HEK293 (cell line): ENCODE data around the gene CATSPERD.

ENCODE experiments used
- CTCF ChIA-PET: fragments of 350-600 bp; formaldehyde crosslinking; extraction: SDS; loops from one replicate; lab custom pipeline; 2021; ENCODE audit warnings: antibody characterized with exemption; lab: Yijun Ruan, JAX
- POLR2A ChIA-PET: fragments of 300-600 bp; formaldehyde crosslinking; extraction: SDS; loops from one replicate; lab custom pipeline; 2020; ENCODE audit warnings: antibody characterized with exemption, inconsistent platforms; lab: Yijun Ruan, JAX
- H3K27ac ChIP-seq: fragments of 200-500 bp; sonication (Bioruptor generic); 2 replicates; pipeline ENCODE4 v1.5.1; 2014; ENCODE audit warnings: low read depth, low read length, control low read depth, inconsistent platforms; ENCODE audit errors: extremely low read depth
- H3K36me3 ChIP-seq, 2 experiments: fragments of 200-500 bp in 1 of 2; sonication (Bioruptor generic) in 1 of 2; 1 replicate in 1 of 2; 2 replicates in 1 of 2; pipeline ENCODE4 v1.5.1; 2014 to 2017; ENCODE audit warnings: inconsistent platforms in 2 of 2, low read length in 2 of 2; ENCODE audit not compliant: control insufficient read depth in 2 of 2, insufficient read depth in 1 of 2
- H3K4me1 ChIP-seq: fragments of 200-500 bp; sonication (Bioruptor generic); 2 replicates; pipeline ENCODE4 v1.5.1; 2014; ENCODE audit warnings: mild to moderate bottlenecking, low read length, inconsistent platforms; ENCODE audit not compliant: control insufficient read depth, insufficient read depth
- H3K4me3 ChIP-seq: 2 replicates; pipeline ENCODE4 v1.5.1; 2011; ENCODE audit warnings: low read depth, mild to moderate bottlenecking, control low read depth, low read length, moderate library complexity
- H3K9me3 ChIP-seq: fragments of 200-500 bp; sonication (Bioruptor generic); 2 replicates; pipeline ENCODE4 v1.5.1; 2014; ENCODE audit warnings: low read depth, low read length, inconsistent platforms; ENCODE audit not compliant: control insufficient read depth, insufficient read depth
- KLF16 ChIP-seq: fragments of 450-650 bp; formaldehyde crosslinking; IDR thresholded peaks from 2 replicates; pipeline ENCODE4 v1.5.1; 2017; ENCODE audit warnings: missing biosample characterization, missing genetic modification characterization
- SP3 ChIP-seq: fragments of 450-650 bp; formaldehyde crosslinking; IDR thresholded peaks from 2 replicates; pipeline ENCODE4 v1.5.1; 2016; ENCODE audit warnings: missing biosample characterization, missing genetic modification characterization
- ZFP3 ChIP-seq: fragments of 450-650 bp; formaldehyde crosslinking; IDR thresholded peaks from 2 replicates; pipeline ENCODE4 v1.5.1; 2016; ENCODE audit warnings: low read depth, missing biosample characterization, missing genetic modification characterization
- ZNF140 ChIP-seq: fragments of 450-650 bp; formaldehyde crosslinking; IDR thresholded peaks from 2 replicates; pipeline ENCODE4 v1.5.1; 2016; ENCODE audit warnings: missing biosample characterization, missing genetic modification characterization
- ZNF324 ChIP-seq: fragments of 450-650 bp; formaldehyde crosslinking; IDR thresholded peaks from 2 replicates; pipeline ENCODE4 v1.5.1; 2016; ENCODE audit warnings: missing biosample characterization, missing genetic modification characterization
- ZNF341 ChIP-seq: fragments of 450-650 bp; formaldehyde crosslinking; IDR thresholded peaks from 2 replicates; pipeline ENCODE4; 2016; ENCODE audit warnings: low read depth, missing biosample characterization, missing genetic modification characterization
- ZNF501 ChIP-seq: fragments of 450-650 bp; formaldehyde crosslinking; IDR thresholded peaks from 2 replicates; pipeline ENCODE4 v1.5.1; 2016; ENCODE audit warnings: missing biosample characterization, missing genetic modification characterization
- ZNF530 ChIP-seq: fragments of 450-650 bp; formaldehyde crosslinking; IDR thresholded peaks from 2 replicates; pipeline ENCODE4 v1.5.1; 2016; ENCODE audit warnings: low read depth, missing biosample characterization, missing genetic modification characterization
- ZNF555 ChIP-seq: fragments of 450-650 bp; formaldehyde crosslinking; conservative IDR thresholded peaks from 2 replicates; pipeline ENCODE4 v1.5.1; 2017; ENCODE audit warnings: missing biosample characterization, mild to moderate bottlenecking, missing genetic modification characterization, inconsistent platforms
- ZNF626 ChIP-seq: fragments of 450-650 bp; sonication (Bioruptor Pico); formaldehyde crosslinking; IDR thresholded peaks from 2 replicates; pipeline ENCODE4 v1.5.1; 2018; ENCODE audit warnings: missing biosample characterization, missing genetic modification characterization, inconsistent platforms
- ZNF654 ChIP-seq: fragments of 450-650 bp; formaldehyde crosslinking; IDR thresholded peaks from 2 replicates; pipeline ENCODE4 v1.5.1; 2016; ENCODE audit warnings: low read depth, missing biosample characterization, missing genetic modification characterization
- ZNF843 ChIP-seq: fragments of 450-650 bp; formaldehyde crosslinking; IDR thresholded peaks from 2 replicates; pipeline ENCODE4 v1.5.1; 2016; ENCODE audit warnings: missing biosample characterization, missing genetic modification characterization
- TF ChIP-seq, protein P1 (sequence below): fragments of 450-650 bp; formaldehyde crosslinking; IDR thresholded peaks from 2 replicates; pipeline ENCODE4 v1.5.1; 2016; ENCODE audit warnings: missing biosample characterization, missing genetic modification characterization
- TF ChIP-seq, protein P2 (sequence below): fragments of 450-650 bp; formaldehyde crosslinking; IDR thresholded peaks from 2 replicates; pipeline ENCODE4 v1.5.1; 2016; ENCODE audit warnings: missing biosample characterization, missing genetic modification characterization
- TF ChIP-seq, protein P3 (sequence below): fragments of 450-650 bp; formaldehyde crosslinking; IDR thresholded peaks from 2 replicates; pipeline ENCODE4 v1.5.1; 2016; ENCODE audit warnings: missing biosample characterization, missing genetic modification characterization
- TF ChIP-seq, protein P4 (sequence below): fragments of 450-650 bp; formaldehyde crosslinking; IDR thresholded peaks from 2 replicates; pipeline ENCODE4 v1.5.1; 2016; ENCODE audit warnings: missing biosample characterization, missing genetic modification characterization
- TF ChIP-seq, protein P5 (sequence below): fragments of 450-650 bp; formaldehyde crosslinking; conservative IDR thresholded peaks from 2 replicates; pipeline ENCODE4 v1.5.1; 2016; ENCODE audit warnings: low read depth, missing biosample characterization, missing genetic modification characterization

The CATSPERD gene

DNA sequence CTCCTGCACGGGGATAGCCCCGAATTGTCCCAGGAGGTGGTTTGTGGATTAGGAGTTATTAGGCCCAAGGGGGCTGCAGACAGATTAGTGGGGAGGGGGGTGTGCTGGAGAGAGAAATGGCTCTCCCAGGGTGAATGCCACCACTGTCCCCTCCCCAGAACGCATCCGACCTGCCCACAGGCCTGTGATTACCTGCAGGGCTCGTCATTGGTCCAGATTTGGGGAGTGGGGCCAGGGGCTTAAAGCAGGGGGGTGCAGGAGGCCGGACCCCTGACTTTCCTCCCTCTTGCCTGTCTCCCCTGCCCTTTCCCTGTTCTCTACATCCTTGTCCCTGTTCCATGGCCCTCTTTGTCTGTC is 85.7 kb downstream of the CATSPERD start:
- Histone ChIP-seq H3K4me3 (no peak overlapping the region), H3K36me3 (no peaks in the 10 kb centered on the region), H3K4me1 (peaks cover 3% of the 10 kb centered on the region; the same call in 1 of the 2 replicates), H3K27ac (no peak overlapping the region), H3K9me3 (no peaks in the 10 kb centered on the region)
- POLR2A ChIA-PET = interaction anchor here (0.7 kb wide), 1 partner anchor 68 kb away, joined by 3 read pairs; no protein-coding TSS in a partner anchor
- CTCF ChIA-PET = interaction anchor here (0.8 to 1.6 kb wide), 6 partner anchors 17 to 181 kb away, joined by 3 to 8 read pairs (median 6); no protein-coding TSS in a partner anchor
- TF ChIP-seq ZNF555 (tag by site-specific recombination) (no peak), ZNF626 (tag by site-specific recombination) (no peak), SP3 (tag by site-specific recombination) (no peak), ZNF654 (tag by site-specific recombination) (0 out of 2 replicates have a peak, but pooled peaks have one; percentile 1), ZNF341 (tag by site-specific recombination) (peak; percentile 60), ZNF843 (tag by site-specific recombination) (no peak), ZNF530 (tag by site-specific recombination) (no peak), ZFP3 (no peak), KLF16 (tag by site-specific recombination) (no peak), ZNF324 (tag by site-specific recombination) (no peak), ZNF140 (no peak), ZNF501 (tag by site-specific recombination) (no peak)
- TF ChIP-seq, protein P1, sequence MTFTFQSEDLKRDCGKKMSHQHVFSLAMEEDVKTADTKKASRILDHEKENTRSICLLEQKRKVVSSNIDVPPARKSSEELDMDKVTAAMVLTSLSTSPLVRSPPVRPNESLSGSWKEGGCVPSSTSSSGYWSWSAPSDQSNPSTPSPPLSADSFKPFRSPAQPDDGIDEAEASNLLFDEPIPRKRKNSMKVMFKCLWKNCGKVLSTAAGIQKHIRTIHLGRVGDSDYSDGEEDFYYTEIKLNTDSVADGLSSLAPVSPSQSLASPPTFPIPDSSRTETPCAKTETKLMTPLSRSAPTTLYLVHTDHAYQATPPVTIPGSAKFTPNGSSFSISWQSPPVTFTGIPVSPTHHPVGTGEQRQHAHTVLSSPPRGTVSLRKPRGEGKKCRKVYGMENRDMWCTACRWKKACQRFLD (tag by site-specific recombination) = no peak
- TF ChIP-seq, protein P2, sequence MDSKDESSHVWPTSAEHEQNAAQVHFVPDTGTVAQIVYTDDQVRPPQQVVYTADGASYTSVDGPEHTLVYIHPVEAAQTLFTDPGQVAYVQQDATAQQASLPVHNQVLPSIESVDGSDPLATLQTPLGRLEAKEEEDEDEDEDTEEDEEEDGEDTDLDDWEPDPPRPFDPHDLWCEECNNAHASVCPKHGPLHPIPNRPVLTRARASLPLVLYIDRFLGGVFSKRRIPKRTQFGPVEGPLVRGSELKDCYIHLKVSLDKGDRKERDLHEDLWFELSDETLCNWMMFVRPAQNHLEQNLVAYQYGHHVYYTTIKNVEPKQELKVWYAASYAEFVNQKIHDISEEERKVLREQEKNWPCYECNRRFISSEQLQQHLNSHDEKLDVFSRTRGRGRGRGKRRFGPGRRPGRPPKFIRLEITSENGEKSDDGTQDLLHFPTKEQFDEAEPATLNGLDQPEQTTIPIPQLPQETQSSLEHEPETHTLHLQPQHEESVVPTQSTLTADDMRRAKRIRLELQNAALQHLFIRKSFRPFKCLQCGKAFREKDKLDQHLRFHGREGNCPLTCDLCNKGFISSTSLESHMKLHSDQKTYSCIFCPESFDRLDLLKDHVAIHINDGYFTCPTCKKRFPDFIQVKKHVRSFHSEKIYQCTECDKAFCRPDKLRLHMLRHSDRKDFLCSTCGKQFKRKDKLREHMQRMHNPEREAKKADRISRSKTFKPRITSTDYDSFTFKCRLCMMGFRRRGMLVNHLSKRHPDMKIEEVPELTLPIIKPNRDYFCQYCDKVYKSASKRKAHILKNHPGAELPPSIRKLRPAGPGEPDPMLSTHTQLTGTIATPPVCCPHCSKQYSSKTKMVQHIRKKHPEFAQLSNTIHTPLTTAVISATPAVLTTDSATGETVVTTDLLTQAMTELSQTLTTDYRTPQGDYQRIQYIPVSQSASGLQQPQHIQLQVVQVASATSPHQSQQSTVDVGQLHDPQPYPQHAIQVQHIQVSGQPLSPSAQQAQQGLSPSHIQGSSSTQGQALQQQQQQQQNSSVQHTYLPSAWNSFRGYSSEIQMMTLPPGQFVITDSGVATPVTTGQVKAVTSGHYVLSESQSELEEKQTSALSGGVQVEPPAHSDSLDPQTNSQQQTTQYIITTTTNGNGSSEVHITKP = no peak
- TF ChIP-seq, protein P3, sequence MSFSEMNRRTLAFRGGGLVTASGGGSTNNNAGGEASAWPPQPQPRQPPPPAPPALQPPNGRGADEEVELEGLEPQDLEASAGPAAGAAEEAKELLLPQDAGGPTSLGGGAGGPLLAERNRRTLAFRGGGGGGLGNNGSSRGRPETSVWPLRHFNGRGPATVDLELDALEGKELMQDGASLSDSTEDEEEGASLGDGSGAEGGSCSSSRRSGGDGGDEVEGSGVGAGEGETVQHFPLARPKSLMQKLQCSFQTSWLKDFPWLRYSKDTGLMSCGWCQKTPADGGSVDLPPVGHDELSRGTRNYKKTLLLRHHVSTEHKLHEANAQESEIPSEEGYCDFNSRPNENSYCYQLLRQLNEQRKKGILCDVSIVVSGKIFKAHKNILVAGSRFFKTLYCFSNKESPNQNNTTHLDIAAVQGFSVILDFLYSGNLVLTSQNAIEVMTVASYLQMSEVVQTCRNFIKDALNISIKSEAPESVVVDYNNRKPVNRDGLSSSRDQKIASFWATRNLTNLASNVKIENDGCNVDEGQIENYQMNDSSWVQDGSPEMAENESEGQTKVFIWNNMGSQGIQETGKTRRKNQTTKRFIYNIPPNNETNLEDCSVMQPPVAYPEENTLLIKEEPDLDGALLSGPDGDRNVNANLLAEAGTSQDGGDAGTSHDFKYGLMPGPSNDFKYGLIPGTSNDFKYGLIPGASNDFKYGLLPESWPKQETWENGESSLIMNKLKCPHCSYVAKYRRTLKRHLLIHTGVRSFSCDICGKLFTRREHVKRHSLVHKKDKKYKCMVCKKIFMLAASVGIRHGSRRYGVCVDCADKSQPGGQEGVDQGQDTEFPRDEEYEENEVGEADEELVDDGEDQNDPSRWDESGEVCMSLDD (tag by site-specific recombination) = 0 out of 2 replicates have a peak, but pooled peaks have one; percentile 14
- TF ChIP-seq, protein P4, sequence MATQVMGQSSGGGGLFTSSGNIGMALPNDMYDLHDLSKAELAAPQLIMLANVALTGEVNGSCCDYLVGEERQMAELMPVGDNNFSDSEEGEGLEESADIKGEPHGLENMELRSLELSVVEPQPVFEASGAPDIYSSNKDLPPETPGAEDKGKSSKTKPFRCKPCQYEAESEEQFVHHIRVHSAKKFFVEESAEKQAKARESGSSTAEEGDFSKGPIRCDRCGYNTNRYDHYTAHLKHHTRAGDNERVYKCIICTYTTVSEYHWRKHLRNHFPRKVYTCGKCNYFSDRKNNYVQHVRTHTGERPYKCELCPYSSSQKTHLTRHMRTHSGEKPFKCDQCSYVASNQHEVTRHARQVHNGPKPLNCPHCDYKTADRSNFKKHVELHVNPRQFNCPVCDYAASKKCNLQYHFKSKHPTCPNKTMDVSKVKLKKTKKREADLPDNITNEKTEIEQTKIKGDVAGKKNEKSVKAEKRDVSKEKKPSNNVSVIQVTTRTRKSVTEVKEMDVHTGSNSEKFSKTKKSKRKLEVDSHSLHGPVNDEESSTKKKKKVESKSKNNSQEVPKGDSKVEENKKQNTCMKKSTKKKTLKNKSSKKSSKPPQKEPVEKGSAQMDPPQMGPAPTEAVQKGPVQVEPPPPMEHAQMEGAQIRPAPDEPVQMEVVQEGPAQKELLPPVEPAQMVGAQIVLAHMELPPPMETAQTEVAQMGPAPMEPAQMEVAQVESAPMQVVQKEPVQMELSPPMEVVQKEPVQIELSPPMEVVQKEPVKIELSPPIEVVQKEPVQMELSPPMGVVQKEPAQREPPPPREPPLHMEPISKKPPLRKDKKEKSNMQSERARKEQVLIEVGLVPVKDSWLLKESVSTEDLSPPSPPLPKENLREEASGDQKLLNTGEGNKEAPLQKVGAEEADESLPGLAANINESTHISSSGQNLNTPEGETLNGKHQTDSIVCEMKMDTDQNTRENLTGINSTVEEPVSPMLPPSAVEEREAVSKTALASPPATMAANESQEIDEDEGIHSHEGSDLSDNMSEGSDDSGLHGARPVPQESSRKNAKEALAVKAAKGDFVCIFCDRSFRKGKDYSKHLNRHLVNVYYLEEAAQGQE (tag by site-specific recombination) = no peak
- TF ChIP-seq, protein P5, sequence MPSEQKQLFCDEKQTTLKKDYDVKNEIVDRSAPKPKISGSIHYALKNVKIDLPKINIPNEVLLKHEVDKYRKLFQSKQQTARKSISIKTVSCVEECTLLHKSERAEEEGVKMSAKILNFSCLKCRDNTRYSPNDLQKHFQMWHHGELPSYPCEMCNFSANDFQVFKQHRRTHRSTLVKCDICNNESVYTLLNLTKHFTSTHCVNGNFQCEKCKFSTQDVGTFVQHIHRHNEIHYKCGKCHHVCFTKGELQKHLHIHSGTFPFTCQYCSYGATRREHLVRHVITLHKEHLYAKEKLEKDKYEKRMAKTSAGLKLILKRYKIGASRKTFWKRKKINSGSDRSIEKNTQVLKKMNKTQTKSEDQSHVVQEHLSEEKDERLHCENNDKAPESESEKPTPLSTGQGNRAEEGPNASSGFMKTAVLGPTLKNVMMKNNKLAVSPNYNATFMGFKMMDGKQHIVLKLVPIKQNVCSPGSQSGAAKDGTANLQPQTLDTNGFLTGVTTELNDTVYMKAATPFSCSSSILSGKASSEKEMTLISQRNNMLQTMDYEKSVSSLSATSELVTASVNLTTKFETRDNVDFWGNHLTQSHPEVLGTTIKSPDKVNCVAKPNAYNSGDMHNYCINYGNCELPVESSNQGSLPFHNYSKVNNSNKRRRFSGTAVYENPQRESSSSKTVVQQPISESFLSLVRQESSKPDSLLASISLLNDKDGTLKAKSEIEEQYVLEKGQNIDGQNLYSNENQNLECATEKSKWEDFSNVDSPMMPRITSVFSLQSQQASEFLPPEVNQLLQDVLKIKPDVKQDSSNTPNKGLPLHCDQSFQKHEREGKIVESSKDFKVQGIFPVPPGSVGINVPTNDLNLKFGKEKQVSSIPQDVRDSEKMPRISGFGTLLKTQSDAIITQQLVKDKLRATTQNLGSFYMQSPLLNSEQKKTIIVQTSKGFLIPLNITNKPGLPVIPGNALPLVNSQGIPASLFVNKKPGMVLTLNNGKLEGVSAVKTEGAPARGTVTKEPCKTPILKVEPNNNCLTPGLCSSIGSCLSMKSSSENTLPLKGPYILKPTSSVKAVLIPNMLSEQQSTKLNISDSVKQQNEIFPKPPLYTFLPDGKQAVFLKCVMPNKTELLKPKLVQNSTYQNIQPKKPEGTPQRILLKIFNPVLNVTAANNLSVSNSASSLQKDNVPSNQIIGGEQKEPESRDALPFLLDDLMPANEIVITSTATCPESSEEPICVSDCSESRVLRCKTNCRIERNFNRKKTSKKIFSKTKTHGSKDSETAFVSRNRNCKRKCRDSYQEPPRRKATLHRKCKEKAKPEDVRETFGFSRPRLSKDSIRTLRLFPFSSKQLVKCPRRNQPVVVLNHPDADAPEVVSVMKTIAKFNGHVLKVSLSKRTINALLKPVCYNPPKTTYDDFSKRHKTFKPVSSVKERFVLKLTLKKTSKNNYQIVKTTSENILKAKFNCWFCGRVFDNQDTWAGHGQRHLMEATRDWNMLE (tag by site-specific recombination) = no peak
